ENCODE measurements around the gene ERFL. TPM values are rescaled to one million over a fixed set of nuclear protein-coding genes. Genes with fewer than 3 reads are reported as not detected.
A peak's percentile ranks its signal among the peaks of the same experiment; 100 is the strongest.

Gene ERFL
- total and polyA plus RNA-seq, 2 donors (not counting 1 experiment from before 2014, with no cell fraction given), result 2.3 to 5.5 TPM

GRCh38 chr19:41859213-41859617 lies 69.0 kb downstream of the ERFL start:
- intact Hi-C loops (cut with micrococcal nuclease), result loop anchor here (1.0 kb wide), 5 partner anchors 25 to 466 kb away; partner anchors contain the start of gene MEGF8
- ATAC-seq (ENCODE audit: low read depth) (no peak), DNase-seq (no peak)
- Histone ChIP-seq H3K27me3 (replicated peaks in 1 of 4; ENCODE audit: control extremely low read depth in 1 of 4, control insufficient read depth in 3 of 4, insufficient read depth in 4 of 4, low read length in 3 of 4) (no peaks in the 10 kb centered on the region), H2AFZ (ENCODE audit: insufficient read depth, low read depth, low read length, poor library complexity, severe bottlenecking) (peak overlapping the region; percentile 81), H3K4me2 (replicated peaks; ENCODE audit: low read depth, low read length, poor library complexity, severe bottlenecking) (peak overlapping the region; percentile 94), H3K9ac (ENCODE audit: low read length) (peak overlapping the region; percentile 93), H3K27ac (ENCODE audit: low read length in 2 of 2) (peak overlapping the region in 1 of 2 donors; percentile 94), H3K36me3 (replicated peaks in 1 of 2; ENCODE audit: control extremely low read depth in 1 of 2, control insufficient read depth in 1 of 2, extremely low read depth in 1 of 2, insufficient read depth in 2 of 2, low read length in 1 of 2) (peaks cover 2 to 35% of the 10 kb centered on the region in 2 experiments), H3K79me2 (ENCODE audit: control insufficient read depth, insufficient read depth, low read length) (peaks cover 42% of the 10 kb centered on the region), H3K9me3 (ENCODE audit: control extremely low read depth in 1 of 3, control insufficient read depth in 2 of 3, insufficient read depth in 1 of 3, low read length in 2 of 3) (no peaks in the 10 kb centered on the region), H4K20me1 (ENCODE audit: control insufficient read depth, insufficient read depth, low read length, poor library complexity, severe bottlenecking) (peaks cover 38% of the 10 kb centered on the region), H3K4me3 (ENCODE audit: control extremely low read depth in 1 of 5, extremely low read depth in 1 of 5, insufficient read depth in 1 of 5, low read depth in 2 of 5, low read length in 4 of 5) (peak overlapping the region in 4 of 5 experiments; percentile 75 to 96 (median 75)), H3K4me1 (ENCODE audit: control insufficient read depth in 2 of 2, insufficient read depth in 2 of 2, low read length in 2 of 2) (peaks cover 35 to 42% of the 10 kb centered on the region in 2 donors)
- TF ChIP-seq CTCF (IDR thresholded peaks at IDR 0.05), result no peak
- TF ChIP-seq EZH2 (IDR thresholded peaks at IDR 0.05; ENCODE audit: borderline replicate concordance, insufficient read depth, low read depth, low read length, poor library complexity, severe bottlenecking), result no peak
- ChIA-PET CTCF (interaction anchor here (0.5 to 5.9 kb wide), 22 partner anchors 8 to 1150 kb away, joined by 3 to 83 read pairs (median 7); partner anchors contain the start of genes ARHGEF1, CD79A and RABAC1), POLR2A (interaction anchor here (0.7 to 2.8 kb wide), 13 partner anchors 11 to 596 kb away, joined by 4 to 57 read pairs (median 13); partner anchors contain the start of genes ARHGEF1, CD79A, HNRNPUL1 and RABAC1)
- H3K9me3 Mint-ChIP-seq (ENCODE audit: insufficient read depth), result no peaks in the 10 kb centered on the region
- H3K27ac Mint-ChIP-seq, result peak overlapping the region; percentile 97
- H3K4me3 Mint-ChIP-seq, result peak overlapping the region; percentile 92
- WGBS (ENCODE audit: insufficient coverage), result 1% methylated on average over 6 of the region's 8 CpGs
- H3K4me1 Mint-ChIP-seq, result peaks cover 39% of the 10 kb centered on the region
- H3K27me3 Mint-ChIP-seq, result no peaks in the 10 kb centered on the region

Small RNA genes lying within 50 kb of the gene (small RNA-seq; reads per million reads assigned to genes)
- gene MIR6797 (ENCODE audit: insufficient read length, low read depth, low replicate concordance), result not detected

Other genes starting within 250 kb of the ERFL start
- gene CEACAM7, start 240.2 kb downstream of the ERFL start, total RNA-seq, result not detected in 2 replicates
- not detected in 2 replicates for gene CEACAM7, start 240.2 kb downstream of the ERFL start, polyA plus RNA-seq
- not detected in 2 replicates for gene CEACAM5, start 219.8 kb downstream of the ERFL start, total RNA-seq
- not detected in 2 replicates for gene CEACAM5, start 219.8 kb downstream of the ERFL start, polyA plus RNA-seq
- not detected in 2 replicates for gene CEACAM6, start 172.9 kb downstream of the ERFL start, total RNA-seq
- not detected in 2 replicates for gene CEACAM6, start 172.9 kb downstream of the ERFL start, polyA plus RNA-seq
- not detected in 2 replicates for gene CEACAM3, start 131.9 kb downstream of the ERFL start, total RNA-seq
- 0.14 TPM in 1 of 2 replicates, not detected in the other for gene CEACAM3, start 131.9 kb downstream of the ERFL start, polyA plus RNA-seq
- not detected in 2 replicates for gene LYPD4, start 83.8 kb downstream of the ERFL start, total RNA-seq
- gene LYPD4, start 83.8 kb downstream of the ERFL start, polyA plus RNA-seq, result not detected in 2 replicates
- not detected in 2 replicates for gene DMRTC2, start 83.4 kb downstream of the ERFL start, total RNA-seq
- gene DMRTC2, start 83.4 kb downstream of the ERFL start, polyA plus RNA-seq, result not detected in 2 replicates
- 3,294 and 3,322 TPM in 2 replicates for gene RPS19, start 68.2 kb downstream of the ERFL start, total RNA-seq
- 6,261 and 9,144 TPM in 2 replicates for gene RPS19, start 68.2 kb downstream of the ERFL start, polyA plus RNA-seq
- gene CD79A, start 51.2 kb downstream of the ERFL start, total RNA-seq, result 1,230 and 1,280 TPM in 2 replicates
- 1,116 and 1,471 TPM in 2 replicates for gene CD79A, start 51.2 kb downstream of the ERFL start, polyA plus RNA-seq
- gene ARHGEF1, start 45.3 kb downstream of the ERFL start, total RNA-seq, result 646 and 661 TPM in 2 replicates
- 886 and 1,024 TPM in 2 replicates for gene ARHGEF1, start 45.3 kb downstream of the ERFL start, polyA plus RNA-seq
- 139 and 146 TPM in 2 replicates for gene RABAC1, start 30.9 kb upstream of the ERFL start, total RNA-seq
- 190 and 206 TPM in 2 replicates for gene RABAC1, start 30.9 kb upstream of the ERFL start, polyA plus RNA-seq
- gene ATP1A3, start 65.8 kb upstream of the ERFL start, total RNA-seq, result 3.4 and 3.8 TPM in 2 replicates
- 0.62 and 1.2 TPM in 2 replicates for gene ATP1A3, start 65.8 kb upstream of the ERFL start, polyA plus RNA-seq
- 0.27 TPM in 1 of 2 replicates, not detected in the other for gene GRIK5, start 141.8 kb upstream of the ERFL start, total RNA-seq
- 0.09 and 0.33 TPM in 2 replicates for gene GRIK5, start 141.8 kb upstream of the ERFL start, polyA plus RNA-seq
- 27.4 and 28.4 TPM in 2 replicates for gene ZNF574, start 147.7 kb upstream of the ERFL start, total RNA-seq
- 21.0 and 29.1 TPM in 2 replicates for gene ZNF574, start 147.7 kb upstream of the ERFL start, polyA plus RNA-seq
- gene POU2F2, start 204.0 kb upstream of the ERFL start, total RNA-seq, result 145 and 152 TPM in 2 replicates
- gene POU2F2, start 204.0 kb upstream of the ERFL start, polyA plus RNA-seq, result 125 and 170 TPM in 2 replicates